SK-N-MC (cell line): Measurements from ENCODE around the gene TLCD3A.

ENCODE experiments used
- FOXP2 ChIP-seq: optimal IDR thresholded peaks from 2 replicates; pipeline ENCODE3; 2011; ENCODE audit warnings: mild to moderate bottlenecking, moderate library complexity; ENCODE audit not compliant: insufficient read depth; ENCODE audit errors: extremely low read length, control extremely low read depth
- POLR2AphosphoS5 ChIP-seq: IDR thresholded peaks from 2 replicates; pipeline ENCODE4 v1.6.1; 2012; ENCODE audit warnings: mild to moderate bottlenecking, low read depth, low read length, borderline replicate concordance

GRCh38 chr17:693791-694638 lies 38.4 kb upstream of the TLCD3A start:
- TF ChIP-seq POLR2AphosphoS5 (no peak), FOXP2 (no peak)
